Measurements from ENCODE around the gene EFCAB6. TPM values are rescaled to one million over a fixed set of nuclear protein-coding genes. Genes with fewer than 3 reads are reported as not detected.

The EFCAB6 gene
- total RNA-seq, 2 experiments from 2014 or later: 0.15 to 0.21 TPM

DNA sequence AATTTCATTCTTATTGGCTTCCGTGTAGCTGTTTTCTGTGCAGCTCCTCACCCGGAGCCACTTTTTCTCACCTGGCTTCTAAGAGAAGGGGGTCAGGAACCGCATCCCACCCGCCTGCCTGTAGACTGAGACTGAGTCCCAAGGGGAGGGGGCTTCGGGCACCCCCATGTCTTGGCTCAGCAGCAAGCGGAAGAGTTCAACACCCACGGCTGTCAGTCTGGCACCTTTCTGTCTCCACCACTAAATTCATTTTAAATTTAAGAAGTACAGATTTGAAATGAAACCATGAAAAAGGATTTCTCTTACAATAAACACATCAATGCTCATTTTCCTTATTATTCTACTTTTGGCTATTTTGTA lies 66.7 kb downstream of the EFCAB6 start:
- Mint-ChIP-seq H3K9me3 (no peaks in the 10 kb centered on the region), H3K27me3 (ENCODE audit: low read depth) (peaks cover 5% of the 10 kb centered on the region), H3K4me3 (no peak overlapping the region), H3K27ac (no peak overlapping the region), H3K4me1 (ENCODE audit: low read depth) (no peaks in the 10 kb centered on the region), H3K36me3 (ENCODE audit: low read depth) (no peaks in the 10 kb centered on the region)
- intact Hi-C loops (cut with micrococcal nuclease): no loop called here
- no peak for DNase-seq
- CTCF ChIA-PET: no interaction called here

GRCh38 chr22:43744700-43745410 lies 67.2 kb downstream of the EFCAB6 start:
- Mint-ChIP-seq H3K27ac (no peak overlapping the region), H3K27me3 (ENCODE audit: low read depth) (peaks cover 5% of the 10 kb centered on the region), H3K4me1 (ENCODE audit: low read depth) (no peaks in the 10 kb centered on the region), H3K36me3 (ENCODE audit: low read depth) (no peaks in the 10 kb centered on the region), H3K4me3 (no peak overlapping the region), H3K9me3 (no peaks in the 10 kb centered on the region)
- CTCF ChIA-PET: no interaction called here
- intact Hi-C loops (cut with micrococcal nuclease): no loop called here
- DNase-seq: no peak

- CTCF ChIA-PET: no interaction called here
- no peaks in the 10 kb centered on the region for H3K4me1 Mint-ChIP-seq (ENCODE audit: low read depth)
- peaks cover 5% of the 10 kb centered on the region for H3K27me3 Mint-ChIP-seq (ENCODE audit: low read depth)
- no peak for DNase-seq
- intact Hi-C loops (cut with micrococcal nuclease): no loop called here
- no peak overlapping the region for H3K4me3 Mint-ChIP-seq
- H3K27ac Mint-ChIP-seq: no peak overlapping the region
- no peaks in the 10 kb centered on the region for H3K36me3 Mint-ChIP-seq (ENCODE audit: low read depth)
- H3K9me3 Mint-ChIP-seq: no peaks in the 10 kb centered on the region
Measured at GRCh38 chr22:43743929-43744643, 68.0 kb downstream of the EFCAB6 start.

GRCh38 chr22:43743131-43743530 lies 69.0 kb downstream of the EFCAB6 start:
- DNase-seq: peak; percentile 7
- H3K27ac Mint-ChIP-seq: no peak overlapping the region
- no peaks in the 10 kb centered on the region for H3K4me1 Mint-ChIP-seq (ENCODE audit: low read depth)
- H3K27me3 Mint-ChIP-seq (ENCODE audit: low read depth): peaks cover 5% of the 10 kb centered on the region
- intact Hi-C loops (cut with micrococcal nuclease): no loop called here
- H3K9me3 Mint-ChIP-seq: no peaks in the 10 kb centered on the region
- CTCF ChIA-PET: no interaction called here
- no peak overlapping the region for H3K4me3 Mint-ChIP-seq
- H3K36me3 Mint-ChIP-seq (ENCODE audit: low read depth): no peaks in the 10 kb centered on the region

DNA sequence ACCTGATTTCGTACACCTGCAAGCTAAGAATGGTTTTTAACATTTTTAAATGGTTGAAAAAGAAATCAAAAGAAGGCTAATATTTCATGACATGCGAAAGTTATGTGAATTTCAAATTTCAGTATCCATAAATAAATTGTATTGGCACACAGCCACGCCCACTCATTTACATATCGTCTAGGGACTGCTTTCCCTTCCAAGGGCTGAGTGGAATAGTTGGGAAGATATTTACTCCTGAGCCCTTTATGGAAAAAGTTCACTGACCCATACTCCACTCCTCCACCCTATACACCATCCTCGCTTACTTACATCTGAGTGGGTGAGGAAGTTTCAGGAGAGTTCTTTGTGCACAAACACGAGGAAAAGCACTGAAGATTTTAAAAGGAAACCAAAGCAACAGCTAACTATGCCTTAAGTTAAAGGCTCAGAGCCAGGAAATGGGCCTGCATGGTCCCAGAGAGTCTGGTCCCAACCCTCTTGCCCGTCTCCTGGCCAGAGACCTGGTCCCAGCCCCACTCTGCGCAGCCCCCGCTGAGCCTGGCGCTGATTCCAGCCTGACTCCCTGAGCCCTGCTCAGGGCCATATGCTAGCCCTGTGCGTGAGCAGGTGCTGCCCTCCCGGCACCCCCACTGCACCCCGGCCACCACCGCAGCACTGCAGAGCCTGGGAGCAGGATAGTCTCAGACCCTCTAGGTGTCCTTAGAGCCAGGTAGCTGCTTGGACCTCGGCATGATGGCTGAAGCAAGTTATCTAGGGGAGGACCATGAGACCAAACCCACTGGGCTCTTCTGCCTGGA lies 69.8 kb downstream of the EFCAB6 start:
- H3K36me3 Mint-ChIP-seq (ENCODE audit: low read depth): no peaks in the 10 kb centered on the region
- no peak overlapping the region for H3K4me3 Mint-ChIP-seq
- CTCF ChIA-PET: no interaction called here
- no peak overlapping the region for H3K27ac Mint-ChIP-seq
- no peak for DNase-seq
- H3K4me1 Mint-ChIP-seq (ENCODE audit: low read depth): no peaks in the 10 kb centered on the region
- intact Hi-C loops (cut with micrococcal nuclease): no loop called here
- H3K27me3 Mint-ChIP-seq (ENCODE audit: low read depth): peaks cover 5% of the 10 kb centered on the region
- no peaks in the 10 kb centered on the region for H3K9me3 Mint-ChIP-seq

DNA sequence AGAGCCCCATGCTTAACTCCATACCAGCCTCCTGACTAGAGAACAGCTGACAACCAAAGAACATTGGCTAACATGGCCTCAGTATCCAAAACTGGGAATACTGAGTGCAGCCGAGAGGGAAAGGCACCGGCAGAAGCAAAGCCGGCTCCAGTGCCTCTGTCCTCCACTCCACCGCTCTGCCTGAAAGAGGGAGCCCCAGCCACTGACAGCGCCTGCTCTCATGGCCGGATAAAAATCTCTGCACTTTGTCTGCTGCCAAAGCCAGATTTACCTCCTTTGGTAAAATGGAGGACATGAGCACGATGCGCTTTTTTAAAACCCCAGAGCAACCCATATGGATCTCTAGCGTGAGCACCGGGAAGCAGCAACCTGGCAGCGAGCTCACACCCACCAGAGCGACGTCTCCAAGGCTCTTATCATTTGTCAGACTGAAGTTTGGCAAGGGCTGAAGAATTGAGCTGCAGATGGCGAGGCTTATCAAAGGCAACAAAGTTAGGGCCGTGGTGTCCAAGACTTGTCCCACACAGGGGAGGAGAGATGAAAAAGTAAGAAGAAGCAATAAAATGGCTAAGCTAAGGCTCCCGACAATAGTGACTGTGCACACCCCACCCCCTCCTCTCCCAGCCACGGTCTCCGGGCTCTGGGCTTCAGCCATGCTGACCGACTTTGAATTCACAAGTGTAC lies 71.4 kb downstream of the EFCAB6 start:
- CTCF ChIA-PET: interaction anchor here (0.7 kb wide), 1 partner anchor 146 kb away, joined by 3 read pairs; no protein-coding TSS in a partner anchor
- Mint-ChIP-seq H3K36me3 (ENCODE audit: low read depth) (no peaks in the 10 kb centered on the region), H3K4me3 (no peak overlapping the region), H3K27me3 (ENCODE audit: low read depth) (peaks cover 5% of the 10 kb centered on the region), H3K4me1 (ENCODE audit: low read depth) (no peaks in the 10 kb centered on the region), H3K27ac (no peak overlapping the region), H3K9me3 (no peaks in the 10 kb centered on the region)
- no peak for DNase-seq
- intact Hi-C loops (cut with micrococcal nuclease): no loop called here

GRCh38 chr22:43739851-43740379 lies 72.2 kb downstream of the EFCAB6 start:
- Mint-ChIP-seq H3K4me3 (no peak overlapping the region), H3K4me1 (ENCODE audit: low read depth) (no peaks in the 10 kb centered on the region), H3K27ac (no peak overlapping the region), H3K36me3 (ENCODE audit: low read depth) (no peaks in the 10 kb centered on the region), H3K27me3 (ENCODE audit: low read depth) (peaks cover 5% of the 10 kb centered on the region), H3K9me3 (no peaks in the 10 kb centered on the region)
- intact Hi-C loops (cut with micrococcal nuclease): no loop called here
- CTCF ChIA-PET: no interaction called here
- DNase-seq: no peak

- CTCF ChIA-PET: no interaction called here
- no peak for DNase-seq
- H3K9me3 Mint-ChIP-seq: no peaks in the 10 kb centered on the region
- no peaks in the 10 kb centered on the region for H3K4me1 Mint-ChIP-seq (ENCODE audit: low read depth)
- no peak overlapping the region for H3K4me3 Mint-ChIP-seq
- H3K27ac Mint-ChIP-seq: no peak overlapping the region
- H3K36me3 Mint-ChIP-seq (ENCODE audit: low read depth): no peaks in the 10 kb centered on the region
- no peaks in the 10 kb centered on the region for H3K27me3 Mint-ChIP-seq (ENCODE audit: low read depth)
- intact Hi-C loops (cut with micrococcal nuclease): no loop called here
Measured at GRCh38 chr22:43737150-43737828, 74.8 kb downstream of the EFCAB6 start.

- H3K27me3 Mint-ChIP-seq (ENCODE audit: low read depth): no peaks in the 10 kb centered on the region
- H3K9me3 Mint-ChIP-seq: no peaks in the 10 kb centered on the region
- intact Hi-C loops (cut with micrococcal nuclease): no loop called here
- CTCF ChIA-PET: no interaction called here
- no peaks in the 10 kb centered on the region for H3K36me3 Mint-ChIP-seq (ENCODE audit: low read depth)
- H3K27ac Mint-ChIP-seq: no peak overlapping the region
- no peak for DNase-seq
- H3K4me1 Mint-ChIP-seq (ENCODE audit: low read depth): no peaks in the 10 kb centered on the region
- no peak overlapping the region for H3K4me3 Mint-ChIP-seq
Measured at GRCh38 chr22:43736651-43737050, 75.5 kb downstream of the EFCAB6 start.

GRCh38 chr22:43734370-43735150 lies 77.5 kb downstream of the EFCAB6 start:
- H3K27me3 Mint-ChIP-seq (ENCODE audit: low read depth): peaks cover 3% of the 10 kb centered on the region
- H3K4me1 Mint-ChIP-seq (ENCODE audit: low read depth): no peaks in the 10 kb centered on the region
- intact Hi-C loops (cut with micrococcal nuclease): no loop called here
- no peak overlapping the region for H3K27ac Mint-ChIP-seq
- DNase-seq: no peak
- H3K4me3 Mint-ChIP-seq: no peak overlapping the region
- H3K36me3 Mint-ChIP-seq (ENCODE audit: low read depth): no peaks in the 10 kb centered on the region
- no peaks in the 10 kb centered on the region for H3K9me3 Mint-ChIP-seq
- CTCF ChIA-PET: no interaction called here

DNA sequence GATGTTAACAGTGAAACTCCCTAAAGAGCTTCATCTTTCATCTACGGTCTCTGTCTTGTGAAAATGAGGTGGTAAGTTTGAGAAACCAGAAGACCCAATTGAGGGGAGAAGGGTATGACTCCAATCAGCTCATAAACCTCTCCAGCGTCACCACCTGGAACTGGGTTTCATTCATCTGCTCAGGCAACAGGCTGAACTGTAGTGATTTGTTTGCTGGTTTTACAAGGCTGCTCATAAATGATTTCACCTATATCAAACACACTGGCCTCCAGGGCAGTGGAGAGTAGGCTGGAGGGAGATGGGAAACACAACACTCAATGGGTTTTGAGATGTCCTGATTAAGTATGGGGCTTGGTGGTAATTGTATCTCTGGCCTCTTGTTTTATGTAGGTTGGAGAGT lies 79.0 kb downstream of the EFCAB6 start:
- no peak overlapping the region for H3K4me3 Mint-ChIP-seq
- H3K9me3 Mint-ChIP-seq: peaks cover under 1% of the 10 kb centered on the region
- no peak for DNase-seq
- H3K27ac Mint-ChIP-seq: no peak overlapping the region
- CTCF ChIA-PET: no interaction called here
- peaks cover 6% of the 10 kb centered on the region for H3K27me3 Mint-ChIP-seq (ENCODE audit: low read depth)
- intact Hi-C loops (cut with micrococcal nuclease): no loop called here
- H3K4me1 Mint-ChIP-seq (ENCODE audit: low read depth): no peaks in the 10 kb centered on the region
- no peaks in the 10 kb centered on the region for H3K36me3 Mint-ChIP-seq (ENCODE audit: low read depth)
